GM23338 (cell line): ENCODE results near the gene VPS37C. TPM values are rescaled to one million over a fixed set of nuclear protein-coding genes. Genes with fewer than 3 reads are reported as not detected.

Experiments used
- ATAC-seq: fragments of 200-7000 bp; cut with Tn5 transposase; 3 replicates; pipeline ENCODE4 v1.9.1; 2020
- DNase-seq: peaks from one replicate; pipeline ENCODE4 v3.0.0-alpha.2; 2015; ENCODE audit warnings: low spot score
- H2AFZ ChIP-seq: fragments of 200-600 bp; sonication (generic); 2 replicates; pipeline ENCODE4 v1.8.0; 2016; ENCODE audit warnings: antibody characterized with exemption, mild to moderate bottlenecking, moderate library complexity
- H3F3A ChIP-seq: fragments of 200-600 bp; sonication (generic); replicated peaks from 2 replicates; pipeline ENCODE4 v1.8.0; 2017; ENCODE audit warnings: antibody characterized with exemption, mixed run types, low read depth
- H3K27ac ChIP-seq: fragments of 200-600 bp; sonication (generic); 2 replicates; pipeline ENCODE4 v1.6.1; 2016; ENCODE audit warnings: low read depth
- H3K27me3 ChIP-seq: fragments of 200-600 bp; sonication (generic); 2 replicates; pipeline ENCODE4 v1.8.0; 2016; ENCODE audit warnings: mild to moderate bottlenecking, mixed run types, moderate library complexity; ENCODE audit not compliant: insufficient read depth
- H3K36me3 ChIP-seq: fragments of 200-600 bp; sonication (generic); 2 replicates; pipeline ENCODE4 v1.8.0; 2016; ENCODE audit warnings: mild to moderate bottlenecking; ENCODE audit not compliant: insufficient read depth
- H3K4me1 ChIP-seq: fragments of 200-600 bp; sonication (generic); 2 replicates; pipeline ENCODE4 v1.8.0; 2016; ENCODE audit warnings: mild to moderate bottlenecking, moderate library complexity; ENCODE audit not compliant: insufficient read depth
- H3K4me2 ChIP-seq: fragments of 200-600 bp; sonication (generic); 2 replicates; pipeline ENCODE4 v1.7.1; 2017; ENCODE audit warnings: mixed run types
- H3K4me3 ChIP-seq: fragments of 200-600 bp; sonication (generic); 2 replicates; pipeline ENCODE4 v1.6.1; 2016; ENCODE audit warnings: mixed run types
- H3K79me2 ChIP-seq: fragments of 200-600 bp; sonication (generic); replicated peaks from 2 replicates; pipeline ENCODE4 v1.8.0; 2017; ENCODE audit warnings: mild to moderate bottlenecking; ENCODE audit not compliant: insufficient read depth
- H3K9me2 ChIP-seq: fragments of 200-600 bp; sonication (generic); 2 replicates; pipeline ENCODE4 v1.8.0; 2017; ENCODE audit not compliant: insufficient read depth
- H4K20me1 ChIP-seq: fragments of 200-600 bp; sonication (generic); replicated peaks from 2 replicates; pipeline ENCODE4 v1.8.0; 2017; ENCODE audit warnings: mild to moderate bottlenecking; ENCODE audit not compliant: insufficient read depth
- H3K27ac Mint-ChIP-seq: 2 replicates; pipeline ENCODE4 v1.8.0; 2020; ENCODE audit warnings: inconsistent platforms, mild to moderate bottlenecking, moderate library complexity, mixed read lengths
- H3K27me3 Mint-ChIP-seq: 3 replicates; pipeline ENCODE4 v1.8.0; 2022; ENCODE audit warnings: low read depth, mild to moderate bottlenecking, moderate library complexity, mixed read lengths, inconsistent platforms; ENCODE audit not compliant: insufficient read depth, poor library complexity
- H3K36me3 Mint-ChIP-seq: 3 replicates; pipeline ENCODE4 v1.8.0; 2021; ENCODE audit warnings: low read depth, mild to moderate bottlenecking, inconsistent platforms, moderate library complexity, mixed read lengths
- H3K4me1 Mint-ChIP-seq: 3 replicates; pipeline ENCODE4 v1.8.0; 2020; ENCODE audit warnings: mild to moderate bottlenecking, inconsistent platforms, mixed read lengths
- H3K4me3 Mint-ChIP-seq: 3 replicates; pipeline ENCODE4 v1.8.0; 2021; ENCODE audit warnings: moderate library complexity, mild to moderate bottlenecking, inconsistent platforms, mixed read lengths
- H3K9me3 Mint-ChIP-seq: 3 replicates; pipeline ENCODE4 v1.8.0; 2020; ENCODE audit warnings: moderate library complexity, mild to moderate bottlenecking, inconsistent platforms, mixed read lengths
- CREB1 ChIP-seq: fragments of 250-450 bp; sonication (Bioruptor Pico); IDR thresholded peaks from 2 replicates; pipeline ENCODE4 v1.5.0; 2020; ENCODE audit warnings: low read depth, mild to moderate bottlenecking, moderate library complexity
- EZH2phosphoT487 ChIP-seq: fragments of 200-600 bp; sonication (generic); IDR thresholded peaks from one replicate; pipeline ENCODE4 v1.8.1; 2018; ENCODE audit warnings: antibody characterized with exemption; ENCODE audit not compliant: unreplicated experiment
- JUNB ChIP-seq: IDR thresholded peaks from one replicate; pipeline ENCODE4 v1.6.1; 2016; ENCODE audit warnings: antibody characterized with exemption; ENCODE audit not compliant: unreplicated experiment
- NANOG ChIP-seq: IDR thresholded peaks from 2 replicates; pipeline ENCODE4 v1.6.1; 2016; ENCODE audit warnings: antibody characterized with exemption, borderline replicate concordance
- POLR2AphosphoS5 ChIP-seq: IDR thresholded peaks from 2 replicates; pipeline ENCODE4 v1.6.1; 2016; ENCODE audit warnings: antibody characterized with exemption, low read depth
- STAT1 ChIP-seq: IDR thresholded peaks from one replicate; pipeline ENCODE4 v1.6.1; 2016; ENCODE audit warnings: antibody characterized with exemption; ENCODE audit not compliant: unreplicated experiment
- ZNF114 ChIP-seq: fragments of 250-450 bp; sonication (Bioruptor Pico); IDR thresholded peaks from 2 replicates; pipeline ENCODE4 v1.5.0; 2020; ENCODE audit warnings: mild to moderate bottlenecking, moderate library complexity
- ZNF331 ChIP-seq: fragments of 250-450 bp; sonication (Bioruptor Pico); IDR thresholded peaks from 2 replicates; pipeline ENCODE4 v1.5.0; 2020; ENCODE audit warnings: low read depth, mild to moderate bottlenecking, moderate library complexity
- polyA plus RNA-seq: library from polyadenylated mRNA; unstranded; fragments of >200 nt; fragmentation: Nextera tagmentation; extraction: Ambion mirVana; gene quantifications from 2 replicates; pipeline ENCODE4 v1.2.1, GENCODE V29; 2016
- total RNA-seq: library from RNA; depleted of rRNA; stranded (reverse); fragments of >200 nt; shearing (Covaris generic); gene quantifications from 2 replicates; pipeline ENCODE4 v1.2.3, GENCODE V29; 2014
- TF ChIP-seq, protein P1 (sequence below), 2 experiments: fragments of 200-600 bp in 1 of 2; sonication (generic) in 1 of 2; conservative IDR thresholded peaks; 2 replicates each; pipeline versions ENCODE4 v1.5.1 to v1.6.1; 2016 to 2017; ENCODE audit warnings: antibody characterized with exemption in 2 of 2, low read depth in 2 of 2, mild to moderate bottlenecking in 2 of 2, moderate library complexity in 1 of 2
- TF ChIP-seq, protein P2 (sequence below): fragments of 250-450 bp; sonication (Bioruptor Pico); IDR thresholded peaks from 2 replicates; pipeline ENCODE4 v1.5.0; 2020; ENCODE audit warnings: mild to moderate bottlenecking, moderate library complexity
- TF ChIP-seq, protein P3 (sequence below): IDR thresholded peaks from 2 replicates; pipeline ENCODE4 v1.6.1; 2016; ENCODE audit warnings: antibody characterized with exemption

The VPS37C gene
- total and polyA plus RNA-seq, 2 experiments from 2014 or later: 8.8 to 19.4 TPM

DNA sequence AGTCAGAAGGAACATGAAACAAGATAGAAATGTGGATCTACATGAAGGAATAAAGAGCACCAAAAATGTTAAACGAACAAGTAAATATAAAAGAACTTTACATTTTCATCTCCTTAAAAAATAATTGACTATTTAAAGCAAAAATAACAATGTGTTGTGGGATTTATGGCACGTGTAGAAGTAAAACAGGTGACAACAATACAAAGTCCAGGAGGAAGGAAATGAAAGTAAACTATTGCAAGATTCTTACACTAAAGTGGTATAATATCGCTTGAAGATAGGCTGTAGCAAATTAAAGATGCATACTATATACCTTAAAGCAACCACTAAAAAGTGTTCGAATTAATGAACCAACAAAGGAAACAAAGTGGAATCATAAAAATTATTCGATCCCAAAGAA, 5.5 kb downstream of the VPS37C start:
- peaks cover 22% of the 10 kb centered on the region for H3K4me1 ChIP-seq

DNA sequence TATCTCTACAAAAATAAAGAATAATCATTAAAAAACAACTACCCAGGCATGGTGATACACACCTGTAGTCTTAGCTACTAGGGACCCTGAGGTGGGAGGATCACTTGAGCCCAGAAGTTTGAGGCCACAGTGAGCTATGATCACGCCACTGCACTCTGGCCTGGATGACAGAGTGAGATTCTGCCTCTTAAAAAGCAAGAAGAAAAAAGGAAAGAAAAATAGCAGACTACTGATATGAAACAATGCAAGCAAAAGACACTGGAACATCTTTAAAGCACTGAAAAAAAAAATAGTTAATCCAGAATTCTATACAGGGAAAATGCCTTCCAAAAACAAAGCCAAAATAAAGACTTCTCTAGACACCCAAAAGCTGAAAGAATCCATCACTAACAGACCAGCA, 5.9 kb downstream of the VPS37C start:
- Histone ChIP-seq H3K4me2 (no peak overlapping the region), H3K36me3 (no peaks in the 10 kb centered on the region), H3K4me3 (no peak overlapping the region), H2AFZ (no peak overlapping the region), H3K9me2 (no peaks in the 10 kb centered on the region), H3K79me2 (peaks cover 100% of the 10 kb centered on the region), H3F3A (0 out of 2 replicates have a peak, but pooled peaks cover 4% of the 10 kb centered on the region), H3K4me1 (peaks cover 24% of the 10 kb centered on the region), H3K27ac (no peak overlapping the region), H4K20me1 (peaks cover 45% of the 10 kb centered on the region), H3K27me3 (no peaks in the 10 kb centered on the region)
- H3K36me3 Mint-ChIP-seq: no peaks in the 10 kb centered on the region
- ATAC-seq: no peak
- no peaks in the 10 kb centered on the region for H3K9me3 Mint-ChIP-seq
- peaks cover 2% of the 10 kb centered on the region for H3K27me3 Mint-ChIP-seq
- DNase-seq: no peak
- peaks cover 44% of the 10 kb centered on the region for H3K4me1 Mint-ChIP-seq
- H3K4me3 Mint-ChIP-seq: no peak overlapping the region
- H3K27ac Mint-ChIP-seq: no peak overlapping the region
- no peak for TF ChIP-seq CREB1 (CRISPR knock-in tag)
- TF ChIP-seq, protein P1, sequence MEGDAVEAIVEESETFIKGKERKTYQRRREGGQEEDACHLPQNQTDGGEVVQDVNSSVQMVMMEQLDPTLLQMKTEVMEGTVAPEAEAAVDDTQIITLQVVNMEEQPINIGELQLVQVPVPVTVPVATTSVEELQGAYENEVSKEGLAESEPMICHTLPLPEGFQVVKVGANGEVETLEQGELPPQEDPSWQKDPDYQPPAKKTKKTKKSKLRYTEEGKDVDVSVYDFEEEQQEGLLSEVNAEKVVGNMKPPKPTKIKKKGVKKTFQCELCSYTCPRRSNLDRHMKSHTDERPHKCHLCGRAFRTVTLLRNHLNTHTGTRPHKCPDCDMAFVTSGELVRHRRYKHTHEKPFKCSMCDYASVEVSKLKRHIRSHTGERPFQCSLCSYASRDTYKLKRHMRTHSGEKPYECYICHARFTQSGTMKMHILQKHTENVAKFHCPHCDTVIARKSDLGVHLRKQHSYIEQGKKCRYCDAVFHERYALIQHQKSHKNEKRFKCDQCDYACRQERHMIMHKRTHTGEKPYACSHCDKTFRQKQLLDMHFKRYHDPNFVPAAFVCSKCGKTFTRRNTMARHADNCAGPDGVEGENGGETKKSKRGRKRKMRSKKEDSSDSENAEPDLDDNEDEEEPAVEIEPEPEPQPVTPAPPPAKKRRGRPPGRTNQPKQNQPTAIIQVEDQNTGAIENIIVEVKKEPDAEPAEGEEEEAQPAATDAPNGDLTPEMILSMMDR (conservative IDR thresholded peaks at IDR 0.05; ENCODE audit: low read depth in 2 of 2): no peak
- no peak for TF ChIP-seq ZNF114 (CRISPR knock-in tag)
- TF ChIP-seq, protein P2, sequence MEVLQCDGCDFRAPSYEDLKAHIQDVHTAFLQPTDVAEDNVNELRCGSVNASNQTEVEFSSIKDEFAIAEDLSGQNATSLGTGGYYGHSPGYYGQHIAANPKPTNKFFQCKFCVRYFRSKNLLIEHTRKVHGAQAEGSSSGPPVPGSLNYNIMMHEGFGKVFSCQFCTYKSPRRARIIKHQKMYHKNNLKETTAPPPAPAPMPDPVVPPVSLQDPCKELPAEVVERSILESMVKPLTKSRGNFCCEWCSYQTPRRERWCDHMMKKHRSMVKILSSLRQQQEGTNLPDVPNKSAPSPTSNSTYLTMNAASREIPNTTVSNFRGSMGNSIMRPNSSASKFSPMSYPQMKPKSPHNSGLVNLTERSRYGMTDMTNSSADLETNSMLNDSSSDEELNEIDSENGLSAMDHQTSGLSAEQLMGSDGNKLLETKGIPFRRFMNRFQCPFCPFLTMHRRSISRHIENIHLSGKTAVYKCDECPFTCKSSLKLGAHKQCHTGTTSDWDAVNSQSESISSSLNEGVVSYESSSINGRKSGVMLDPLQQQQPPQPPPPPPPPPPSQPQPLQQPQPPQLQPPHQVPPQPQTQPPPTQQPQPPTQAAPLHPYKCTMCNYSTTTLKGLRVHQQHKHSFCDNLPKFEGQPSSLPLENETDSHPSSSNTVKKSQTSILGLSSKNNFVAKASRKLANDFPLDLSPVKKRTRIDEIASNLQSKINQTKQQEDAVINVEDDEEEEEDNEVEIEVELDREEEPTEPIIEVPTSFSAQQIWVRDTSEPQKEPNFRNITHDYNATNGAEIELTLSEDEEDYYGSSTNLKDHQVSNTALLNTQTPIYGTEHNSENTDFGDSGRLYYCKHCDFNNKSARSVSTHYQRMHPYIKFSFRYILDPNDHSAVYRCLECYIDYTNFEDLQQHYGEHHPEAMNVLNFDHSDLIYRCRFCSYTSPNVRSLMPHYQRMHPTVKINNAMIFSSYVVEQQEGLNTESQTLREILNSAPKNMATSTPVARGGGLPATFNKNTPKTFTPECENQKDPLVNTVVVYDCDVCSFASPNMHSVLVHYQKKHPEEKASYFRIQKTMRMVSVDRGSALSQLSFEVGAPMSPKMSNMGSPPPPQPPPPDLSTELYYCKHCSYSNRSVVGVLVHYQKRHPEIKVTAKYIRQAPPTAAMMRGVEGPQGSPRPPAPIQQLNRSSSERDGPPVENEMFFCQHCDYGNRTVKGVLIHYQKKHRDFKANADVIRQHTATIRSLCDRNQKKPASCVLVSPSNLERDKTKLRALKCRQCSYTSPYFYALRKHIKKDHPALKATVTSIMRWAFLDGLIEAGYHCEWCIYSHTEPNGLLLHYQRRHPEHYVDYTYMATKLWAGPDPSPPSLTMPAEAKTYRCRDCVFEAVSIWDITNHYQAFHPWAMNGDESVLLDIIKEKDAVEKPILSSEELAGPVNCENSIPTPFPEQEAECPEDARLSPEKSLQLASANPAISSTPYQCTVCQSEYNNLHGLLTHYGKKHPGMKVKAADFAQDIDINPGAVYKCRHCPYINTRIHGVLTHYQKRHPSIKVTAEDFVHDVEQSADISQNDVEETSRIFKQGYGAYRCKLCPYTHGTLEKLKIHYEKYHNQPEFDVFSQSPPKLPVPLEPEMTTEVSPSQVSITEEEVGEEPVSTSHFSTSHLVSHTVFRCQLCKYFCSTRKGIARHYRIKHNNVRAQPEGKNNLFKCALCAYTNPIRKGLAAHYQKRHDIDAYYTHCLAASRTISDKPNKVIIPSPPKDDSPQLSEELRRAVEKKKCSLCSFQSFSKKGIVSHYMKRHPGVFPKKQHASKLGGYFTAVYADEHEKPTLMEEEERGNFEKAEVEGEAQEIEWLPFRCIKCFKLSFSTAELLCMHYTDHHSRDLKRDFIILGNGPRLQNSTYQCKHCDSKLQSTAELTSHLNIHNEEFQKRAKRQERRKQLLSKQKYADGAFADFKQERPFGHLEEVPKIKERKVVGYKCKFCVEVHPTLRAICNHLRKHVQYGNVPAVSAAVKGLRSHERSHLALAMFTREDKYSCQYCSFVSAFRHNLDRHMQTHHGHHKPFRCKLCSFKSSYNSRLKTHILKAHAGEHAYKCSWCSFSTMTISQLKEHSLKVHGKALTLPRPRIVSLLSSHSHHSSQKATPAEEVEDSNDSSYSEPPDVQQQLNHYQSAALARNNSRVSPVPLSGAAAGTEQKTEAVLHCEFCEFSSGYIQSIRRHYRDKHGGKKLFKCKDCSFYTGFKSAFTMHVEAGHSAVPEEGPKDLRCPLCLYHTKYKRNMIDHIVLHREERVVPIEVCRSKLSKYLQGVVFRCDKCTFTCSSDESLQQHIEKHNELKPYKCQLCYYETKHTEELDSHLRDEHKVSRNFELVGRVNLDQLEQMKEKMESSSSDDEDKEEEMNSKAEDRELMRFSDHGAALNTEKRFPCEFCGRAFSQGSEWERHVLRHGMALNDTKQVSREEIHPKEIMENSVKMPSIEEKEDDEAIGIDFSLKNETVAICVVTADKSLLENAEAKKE (CRISPR knock-in tag): no peak
- TF ChIP-seq EZH2phosphoT487: no peak
- no peak for TF ChIP-seq NANOG
- no peak for TF ChIP-seq JUNB
- TF ChIP-seq POLR2AphosphoS5: no peak
- no peak for TF ChIP-seq STAT1

More for the DNA sequence above, 5.5 kb downstream of the VPS37C start:
- Mint-ChIP-seq H3K4me3 (no peak overlapping the region), H3K9me3 (no peaks in the 10 kb centered on the region), H3K36me3 (no peaks in the 10 kb centered on the region), H3K27me3 (no peaks in the 10 kb centered on the region), H3K27ac (no peak overlapping the region), H3K4me1 (peaks cover 44% of the 10 kb centered on the region)
- Histone ChIP-seq H3K9me2 (no peaks in the 10 kb centered on the region), H2AFZ (no peak overlapping the region), H3F3A (0 out of 2 replicates have a peak, but pooled peaks cover 8% of the 10 kb centered on the region), H3K4me3 (no peak overlapping the region), H3K79me2 (peaks cover 96% of the 10 kb centered on the region), H3K27me3 (no peaks in the 10 kb centered on the region), H3K27ac (no peak overlapping the region), H3K4me2 (no peak overlapping the region), H3K36me3 (no peaks in the 10 kb centered on the region), H4K20me1 (peaks cover 43% of the 10 kb centered on the region)
- DNase-seq: no peak
- TF ChIP-seq ZNF331 (no peak), ZNF114 (CRISPR knock-in tag) (no peak), EZH2phosphoT487 (no peak)
- TF ChIP-seq, protein P3, sequence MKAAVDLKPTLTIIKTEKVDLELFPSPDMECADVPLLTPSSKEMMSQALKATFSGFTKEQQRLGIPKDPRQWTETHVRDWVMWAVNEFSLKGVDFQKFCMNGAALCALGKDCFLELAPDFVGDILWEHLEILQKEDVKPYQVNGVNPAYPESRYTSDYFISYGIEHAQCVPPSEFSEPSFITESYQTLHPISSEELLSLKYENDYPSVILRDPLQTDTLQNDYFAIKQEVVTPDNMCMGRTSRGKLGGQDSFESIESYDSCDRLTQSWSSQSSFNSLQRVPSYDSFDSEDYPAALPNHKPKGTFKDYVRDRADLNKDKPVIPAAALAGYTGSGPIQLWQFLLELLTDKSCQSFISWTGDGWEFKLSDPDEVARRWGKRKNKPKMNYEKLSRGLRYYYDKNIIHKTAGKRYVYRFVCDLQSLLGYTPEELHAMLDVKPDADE: no peak
- ATAC-seq: no peak
